Activated naive CD4-positive, alpha-beta T cell treated with anti-CD3 and anti-CD28 coated beads for 36 hours (primary cell): Measurements from ENCODE around the gene LRP1B. TPM values are rescaled to one million over a fixed set of nuclear protein-coding genes. Genes with fewer than 3 reads are reported as not detected.

Experiments
- CTCF ChIA-PET: fragments of 350-600 bp; sonication (Branson Sonifier 250); formaldehyde crosslinking; loops from one replicate; lab custom pipeline; 2021; ENCODE audit warnings: antibody characterized with exemption; lab: Charles Lee
- DNase-seq: peaks from one replicate; pipeline ENCODE4 v3.0.0-alpha.2; 2020
- H3K27ac Mint-ChIP-seq: one replicate; pipeline ENCODE4 v1.8.0; 2021; ENCODE audit warnings: mild to moderate bottlenecking, mixed read lengths
- H3K27me3 Mint-ChIP-seq: one replicate; pipeline ENCODE4 v1.8.0; 2021; ENCODE audit warnings: low read depth, mixed read lengths
- H3K36me3 Mint-ChIP-seq: one replicate; pipeline ENCODE4 v1.8.0; 2021; ENCODE audit warnings: low read depth, mixed read lengths
- H3K4me1 Mint-ChIP-seq: one replicate; pipeline ENCODE4 v1.8.0; 2021; ENCODE audit warnings: low read depth, mixed read lengths
- H3K4me3 Mint-ChIP-seq: one replicate; pipeline ENCODE4 v1.8.0; 2021; ENCODE audit warnings: mild to moderate bottlenecking, moderate library complexity, mixed read lengths
- H3K9me3 Mint-ChIP-seq: one replicate; pipeline ENCODE4 v1.8.0; 2021; ENCODE audit warnings: mixed read lengths
- intact Hi-C: fragments of 100-400 bp; cut with micrococcal nuclease; formaldehyde crosslinking; loops from one replicate; pipeline ENCODE4 v1.15.1; 2023
- total RNA-seq, 2 experiments: library from RNA; stranded (reverse); gene quantifications; one replicate each; pipeline ENCODE4 v1.2.3, GENCODE V29; 2021

Gene LRP1B
- total RNA-seq, 2 experiments from 2014 or later, result not detected

DNA sequence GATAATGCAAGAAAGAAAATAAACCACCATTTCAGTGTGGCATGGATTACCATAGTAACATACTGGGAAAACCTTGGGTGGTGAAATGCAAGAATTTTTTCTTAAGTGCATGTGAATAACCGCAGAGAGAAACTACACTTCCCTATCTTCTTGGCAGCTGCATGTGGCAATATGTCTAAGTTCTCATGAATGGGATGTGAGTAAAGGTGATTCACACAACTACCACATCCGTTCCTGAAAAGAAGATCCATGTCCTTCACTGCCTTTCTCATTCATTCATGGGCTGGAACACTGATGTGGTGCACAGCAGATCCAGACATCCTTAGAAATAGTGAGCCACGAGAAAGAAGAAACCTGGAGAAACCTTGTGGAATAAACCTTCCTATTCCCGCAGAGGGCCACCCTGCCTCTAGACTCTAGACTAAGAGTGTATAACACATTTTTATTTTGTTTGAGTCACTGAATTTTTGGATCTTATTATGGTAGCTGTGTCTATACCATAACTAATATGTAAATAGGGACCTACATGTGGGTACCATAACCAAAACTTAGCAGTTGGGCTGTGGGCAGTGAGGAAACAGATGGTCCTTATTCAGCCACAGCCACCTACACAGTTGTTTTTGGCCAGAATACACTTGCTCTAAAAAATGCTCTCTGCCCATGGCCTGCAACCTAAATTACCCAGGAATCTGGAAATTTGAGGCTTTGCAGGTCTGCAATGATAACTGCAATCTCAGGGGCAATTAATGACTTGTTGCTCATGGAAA lies 573.3 kb downstream of the LRP1B start:
- no peaks in the 10 kb centered on the region for H3K9me3 Mint-ChIP-seq
- no peaks in the 10 kb centered on the region for H3K27me3 Mint-ChIP-seq
- H3K4me1 Mint-ChIP-seq, result no peaks in the 10 kb centered on the region
- DNase-seq, result no peak
- CTCF ChIA-PET, result no interaction called here
- intact Hi-C loops, result no loop called here
- no peak overlapping the region for H3K4me3 Mint-ChIP-seq
- H3K27ac Mint-ChIP-seq, result no peak overlapping the region
- no peaks in the 10 kb centered on the region for H3K36me3 Mint-ChIP-seq

DNA sequence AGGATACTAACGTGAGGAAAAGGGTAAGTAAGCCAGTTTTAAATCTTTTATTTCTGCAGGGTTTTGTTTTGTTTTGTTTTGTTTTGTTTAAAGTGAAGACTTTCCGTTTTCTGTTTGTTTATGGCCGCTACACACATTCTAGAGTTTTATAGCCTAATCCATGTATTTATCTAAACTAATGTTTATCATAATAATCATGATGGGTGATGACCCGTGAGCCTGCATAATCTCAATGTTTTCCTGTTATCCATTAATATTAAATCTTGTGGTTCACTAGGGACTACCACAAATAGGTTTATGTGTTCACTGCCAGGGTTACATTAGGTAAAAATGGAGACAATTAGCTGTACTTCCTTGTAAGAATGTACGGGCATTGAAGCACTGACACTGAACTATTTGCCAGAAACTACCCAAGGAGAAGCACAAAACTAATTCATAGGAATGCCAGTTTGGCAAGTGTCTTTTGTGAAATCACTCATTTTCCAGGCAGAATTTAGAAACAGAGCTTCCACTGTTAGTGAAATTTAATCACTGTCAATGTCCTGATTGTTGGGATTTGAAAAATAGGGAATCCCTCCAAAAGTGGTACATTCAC lies 574.8 kb downstream of the LRP1B start:
- intact Hi-C loops, result no loop called here
- Mint-ChIP-seq H3K4me1 (no peaks in the 10 kb centered on the region), H3K27ac (no peak overlapping the region), H3K27me3 (no peaks in the 10 kb centered on the region), H3K36me3 (no peaks in the 10 kb centered on the region), H3K9me3 (no peaks in the 10 kb centered on the region), H3K4me3 (no peak overlapping the region)
- no peak for DNase-seq
- CTCF ChIA-PET, result interaction anchor here (0.6 kb wide), 1 partner anchor 557 kb away, joined by 3 read pairs; no protein-coding TSS in a partner anchor

DNA sequence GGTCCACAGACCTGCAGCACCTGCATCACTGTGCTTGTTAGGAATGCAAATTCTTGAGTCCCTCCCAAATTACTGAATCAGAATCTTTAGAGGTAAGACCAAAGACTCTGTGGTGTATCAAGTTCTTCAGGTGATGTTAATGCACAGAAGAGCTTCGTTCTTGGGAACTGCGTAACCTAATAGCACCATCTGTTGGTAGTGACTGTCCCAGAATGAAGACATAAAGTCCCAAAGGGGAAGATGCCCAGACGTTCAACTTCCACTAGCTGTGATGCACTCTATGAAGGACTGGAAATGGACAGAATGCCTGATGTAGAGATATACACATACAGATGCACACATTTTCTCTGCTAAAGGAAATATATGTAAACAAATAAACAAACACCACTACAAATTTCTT lies 576.0 kb downstream of the LRP1B start:
- H3K27ac Mint-ChIP-seq, result no peak overlapping the region
- no peaks in the 10 kb centered on the region for H3K27me3 Mint-ChIP-seq
- intact Hi-C loops, result no loop called here
- DNase-seq, result no peak
- no peaks in the 10 kb centered on the region for H3K9me3 Mint-ChIP-seq
- H3K4me3 Mint-ChIP-seq, result no peak overlapping the region
- H3K4me1 Mint-ChIP-seq, result no peaks in the 10 kb centered on the region
- H3K36me3 Mint-ChIP-seq, result no peaks in the 10 kb centered on the region
- CTCF ChIA-PET, result interaction anchor here (0.6 kb wide), 1 partner anchor 190 kb away, joined by 3 read pairs; no protein-coding TSS in a partner anchor

DNA sequence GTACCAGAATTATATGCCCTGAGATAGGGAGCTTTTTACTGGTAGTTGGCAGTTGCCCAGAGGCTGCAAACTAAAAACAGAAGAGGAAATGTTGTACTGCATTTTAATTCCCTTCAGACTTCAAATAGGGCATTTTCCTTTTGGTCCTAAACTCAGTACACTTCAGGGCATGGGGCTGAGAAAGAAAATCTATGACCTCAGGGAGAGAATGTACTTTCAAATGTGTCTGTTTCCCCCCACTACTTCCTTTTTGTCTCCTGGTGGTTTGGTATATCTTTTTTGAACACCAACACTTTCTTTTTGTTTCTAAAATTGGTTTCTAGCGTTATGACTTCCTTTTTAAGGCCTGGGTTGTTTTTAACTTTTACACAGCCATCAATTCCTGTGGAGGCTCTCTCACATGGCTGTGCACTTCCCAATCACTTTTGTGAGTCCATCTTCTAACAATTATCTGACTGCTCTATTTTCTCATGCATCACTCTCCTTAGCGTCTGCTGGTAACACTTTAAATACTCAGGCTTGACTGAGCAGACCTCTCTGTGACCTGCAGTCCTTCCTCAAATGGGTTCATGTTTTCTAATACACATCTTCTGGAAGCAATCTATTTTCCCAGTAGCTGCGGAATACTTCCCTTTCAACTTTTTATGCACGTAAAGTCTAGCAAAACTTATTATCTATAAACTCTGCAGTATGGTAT lies 596.0 kb downstream of the LRP1B start:
- Mint-ChIP-seq H3K36me3 (no peaks in the 10 kb centered on the region), H3K4me3 (no peak overlapping the region), H3K9me3 (peaks cover 4% of the 10 kb centered on the region), H3K27ac (no peak overlapping the region), H3K27me3 (no peaks in the 10 kb centered on the region), H3K4me1 (no peaks in the 10 kb centered on the region)
- no peak for DNase-seq
- intact Hi-C loops, result no loop called here
- CTCF ChIA-PET, result no interaction called here

DNA sequence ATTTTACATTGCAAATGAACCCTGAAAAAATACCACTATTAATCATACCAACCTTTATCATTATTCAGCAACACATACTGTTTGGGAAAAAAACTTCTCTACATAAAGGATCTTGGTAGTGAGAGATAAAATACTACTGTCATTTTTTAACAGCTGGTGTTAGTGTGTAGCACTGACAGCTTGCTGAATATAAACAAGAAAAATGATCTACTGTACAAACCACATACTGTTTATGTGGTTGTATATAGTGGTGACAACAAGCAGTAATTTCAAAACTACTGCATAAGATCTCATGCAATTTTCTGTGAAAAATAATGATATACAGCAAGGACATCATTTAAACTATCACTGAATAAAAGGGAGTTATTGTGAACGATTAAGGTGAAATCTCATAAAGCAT lies 601.2 kb downstream of the LRP1B start:
- H3K4me1 Mint-ChIP-seq, result no peaks in the 10 kb centered on the region
- intact Hi-C loops, result no loop called here
- CTCF ChIA-PET, result no interaction called here
- no peaks in the 10 kb centered on the region for H3K36me3 Mint-ChIP-seq
- no peak overlapping the region for H3K4me3 Mint-ChIP-seq
- peaks cover 3% of the 10 kb centered on the region for H3K9me3 Mint-ChIP-seq
- H3K27ac Mint-ChIP-seq, result no peak overlapping the region
- no peaks in the 10 kb centered on the region for H3K27me3 Mint-ChIP-seq
- DNase-seq, result no peak

DNA sequence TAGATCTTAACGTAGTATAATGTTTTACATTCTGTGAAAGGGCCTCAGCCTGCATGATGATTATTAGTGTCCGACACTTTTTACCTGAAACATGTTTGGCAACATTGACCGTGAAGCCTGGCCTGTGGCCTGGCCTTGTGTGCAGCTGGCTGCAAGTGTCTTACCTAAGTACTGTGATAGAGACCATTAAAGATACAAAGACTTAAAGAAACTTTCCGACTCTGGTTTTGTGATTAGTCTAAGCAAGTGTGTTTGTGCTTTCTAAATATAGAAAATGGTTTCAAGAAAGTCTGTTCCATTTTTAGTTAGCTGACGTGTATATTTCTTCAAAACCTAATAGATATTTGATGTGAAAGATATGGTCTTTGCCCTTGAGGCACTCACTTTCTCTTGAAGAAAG lies 601.8 kb downstream of the LRP1B start:
- DNase-seq, result no peak
- intact Hi-C loops, result no loop called here
- CTCF ChIA-PET, result no interaction called here

DNA sequence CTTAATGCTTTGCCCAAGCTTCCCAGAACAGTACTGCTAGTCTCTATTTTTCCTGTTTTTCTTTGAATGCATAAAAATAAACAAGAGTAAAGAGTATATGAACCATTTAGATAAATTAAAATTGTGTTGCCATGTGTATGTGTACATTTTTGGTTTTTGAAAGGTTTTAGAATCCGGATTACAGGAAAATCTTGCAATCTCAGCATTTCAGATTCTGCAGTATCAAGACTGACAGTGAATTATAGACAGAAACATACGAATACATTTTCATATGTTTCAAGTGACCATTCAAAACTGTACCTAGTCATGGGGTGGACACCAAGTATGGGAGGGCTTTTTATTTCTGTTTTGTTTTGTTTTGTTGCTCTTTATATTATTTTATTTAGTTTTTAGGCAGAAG lies 604.1 kb downstream of the LRP1B start:
- no peak for DNase-seq
- no peaks in the 10 kb centered on the region for H3K36me3 Mint-ChIP-seq
- intact Hi-C loops, result no loop called here
- CTCF ChIA-PET, result no interaction called here
- no peaks in the 10 kb centered on the region for H3K9me3 Mint-ChIP-seq
- no peaks in the 10 kb centered on the region for H3K27me3 Mint-ChIP-seq
- no peaks in the 10 kb centered on the region for H3K4me1 Mint-ChIP-seq
- H3K4me3 Mint-ChIP-seq, result no peak overlapping the region
- H3K27ac Mint-ChIP-seq, result no peak overlapping the region

More for the DNA sequence above, 601.8 kb downstream of the LRP1B start:
- H3K9me3 Mint-ChIP-seq, result peaks cover 3% of the 10 kb centered on the region
- H3K4me3 Mint-ChIP-seq, result no peak overlapping the region
- no peaks in the 10 kb centered on the region for H3K36me3 Mint-ChIP-seq
- no peaks in the 10 kb centered on the region for H3K27me3 Mint-ChIP-seq
- no peak overlapping the region for H3K27ac Mint-ChIP-seq
- no peaks in the 10 kb centered on the region for H3K4me1 Mint-ChIP-seq

DNA sequence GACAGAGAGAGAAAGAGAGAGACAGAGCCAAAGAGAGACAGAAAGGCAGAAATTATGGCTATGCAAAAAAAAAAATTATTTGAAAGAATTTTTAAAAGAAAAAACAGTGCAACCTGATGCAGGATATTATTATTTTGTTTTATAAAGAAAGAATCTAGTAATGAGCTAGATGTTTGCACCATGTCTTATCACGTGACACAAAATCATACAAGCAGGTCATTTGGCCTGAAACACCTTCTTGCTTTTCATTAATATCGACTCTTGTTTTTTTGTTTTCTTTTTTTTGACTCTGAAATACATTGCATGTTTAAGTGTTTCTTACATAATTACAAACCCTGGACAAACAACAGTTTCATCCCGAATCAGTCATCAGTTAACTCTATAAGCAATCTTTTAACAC lies 606.0 kb downstream of the LRP1B start:
- Mint-ChIP-seq H3K9me3 (peaks cover 3% of the 10 kb centered on the region), H3K36me3 (no peaks in the 10 kb centered on the region), H3K27me3 (no peaks in the 10 kb centered on the region), H3K4me1 (no peaks in the 10 kb centered on the region), H3K27ac (no peak overlapping the region), H3K4me3 (no peak overlapping the region)
- no peak for DNase-seq
- CTCF ChIA-PET, result no interaction called here
- intact Hi-C loops, result no loop called here

DNA sequence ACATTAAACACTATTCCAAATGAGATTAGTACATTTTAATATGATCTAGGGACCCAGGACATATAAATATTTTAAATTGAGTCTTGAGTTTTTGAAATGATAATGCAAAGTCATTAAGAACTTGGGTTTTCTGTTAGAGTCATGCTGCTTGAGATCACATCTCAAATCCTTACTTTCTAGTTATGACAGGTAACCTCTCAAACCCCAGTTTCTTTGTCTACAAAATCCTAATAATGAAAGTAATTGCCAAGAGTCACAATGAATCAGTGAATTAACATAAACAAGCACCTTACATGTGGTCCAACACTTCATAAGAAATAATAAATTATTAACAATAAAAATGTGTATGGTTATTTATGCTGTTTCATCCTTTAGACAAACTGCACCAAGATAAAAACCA lies 607.6 kb downstream of the LRP1B start:
- Mint-ChIP-seq H3K36me3 (no peaks in the 10 kb centered on the region), H3K27me3 (no peaks in the 10 kb centered on the region), H3K4me3 (no peak overlapping the region), H3K9me3 (peaks cover 3% of the 10 kb centered on the region), H3K4me1 (no peaks in the 10 kb centered on the region), H3K27ac (no peak overlapping the region)
- CTCF ChIA-PET, result no interaction called here
- intact Hi-C loops, result no loop called here
- no peak for DNase-seq

DNA sequence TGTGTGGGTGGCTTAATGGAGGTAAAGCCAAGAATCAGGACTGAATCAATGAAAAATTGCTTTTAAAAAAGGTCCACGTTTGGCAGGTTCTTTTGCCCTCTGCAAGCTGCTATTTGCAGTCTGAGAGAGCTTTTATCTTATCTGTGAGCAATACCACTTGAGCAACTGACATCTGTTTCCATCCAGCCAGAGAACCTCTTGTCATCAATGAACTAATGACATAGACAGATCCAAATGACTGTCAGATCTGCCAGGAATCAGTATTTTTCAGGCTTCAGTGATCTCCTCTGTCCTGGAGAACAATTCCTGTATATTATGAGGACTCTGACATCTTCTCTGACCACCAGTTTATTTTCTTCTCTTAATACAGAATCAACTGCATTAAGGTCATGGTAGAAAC lies 608.1 kb downstream of the LRP1B start:
- DNase-seq, result no peak
- Mint-ChIP-seq H3K36me3 (no peaks in the 10 kb centered on the region), H3K4me3 (no peak overlapping the region), H3K27me3 (no peaks in the 10 kb centered on the region), H3K9me3 (peaks cover 3% of the 10 kb centered on the region), H3K27ac (no peak overlapping the region), H3K4me1 (no peaks in the 10 kb centered on the region)
- intact Hi-C loops, result no loop called here
- CTCF ChIA-PET, result no interaction called here

DNA sequence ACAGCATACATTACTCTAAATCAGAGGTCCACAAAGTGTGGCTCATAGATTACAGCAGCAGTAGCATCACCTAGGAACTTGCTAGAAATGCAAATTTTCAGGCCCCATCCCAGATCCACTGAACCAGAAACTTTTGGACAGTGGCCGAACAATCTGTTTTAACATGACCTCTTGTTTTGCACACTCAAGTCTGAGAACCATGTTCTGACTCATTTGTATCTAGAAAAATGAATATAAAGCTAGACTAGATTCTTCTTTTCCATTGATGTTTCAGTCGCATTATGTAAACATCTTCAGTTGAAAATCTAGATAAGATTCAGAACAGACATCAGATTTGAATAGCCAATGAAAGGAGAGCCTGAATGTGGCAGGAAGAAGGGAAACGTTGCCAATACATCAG lies 608.8 kb downstream of the LRP1B start:
- H3K36me3 Mint-ChIP-seq, result no peaks in the 10 kb centered on the region
- no peak for DNase-seq
- CTCF ChIA-PET, result interaction anchor here (0.7 kb wide), 1 partner anchor 65 kb away, joined by 3 read pairs; no protein-coding TSS in a partner anchor
- no peaks in the 10 kb centered on the region for H3K4me1 Mint-ChIP-seq
- no peak overlapping the region for H3K27ac Mint-ChIP-seq
- intact Hi-C loops, result no loop called here
- H3K4me3 Mint-ChIP-seq, result no peak overlapping the region
- H3K27me3 Mint-ChIP-seq, result no peaks in the 10 kb centered on the region
- H3K9me3 Mint-ChIP-seq, result peaks cover 3% of the 10 kb centered on the region

DNA sequence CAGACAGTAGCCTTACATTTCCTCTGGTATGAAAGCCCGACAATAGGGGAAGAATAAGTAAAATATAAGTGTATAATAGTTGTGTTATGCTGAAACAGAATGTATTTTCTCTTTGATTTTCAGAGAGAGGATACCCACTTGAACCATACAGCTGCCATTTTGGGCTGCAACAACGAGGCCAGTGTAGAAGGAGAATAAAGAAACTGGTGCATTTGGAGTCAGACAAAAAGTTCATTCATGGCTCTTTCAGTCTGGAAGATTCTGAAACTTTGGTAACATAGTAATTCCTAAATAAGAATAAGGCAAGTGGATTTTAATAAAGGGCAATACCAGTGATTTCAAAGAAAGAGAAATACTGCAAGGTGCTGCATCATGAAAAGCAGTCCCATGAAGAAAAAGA lies 610.9 kb downstream of the LRP1B start:
- CTCF ChIA-PET, result no interaction called here
- H3K27me3 Mint-ChIP-seq, result no peaks in the 10 kb centered on the region
- H3K27ac Mint-ChIP-seq, result no peak overlapping the region
- no peaks in the 10 kb centered on the region for H3K4me1 Mint-ChIP-seq
- no peak overlapping the region for H3K4me3 Mint-ChIP-seq
- no peak for DNase-seq
- H3K36me3 Mint-ChIP-seq, result no peaks in the 10 kb centered on the region
- intact Hi-C loops, result no loop called here
- H3K9me3 Mint-ChIP-seq, result peaks cover 3% of the 10 kb centered on the region
